HepG2 (cell line): ENCODE results near the gene CHCHD5. TPM values are rescaled to one million over a fixed set of nuclear protein-coding genes. Genes with fewer than 3 reads are reported as not detected.
A peak's percentile ranks its signal among the peaks of the same experiment; 100 is the strongest.

Source experiments
- NR2C2 ChIP-seq: sonication (generic); formaldehyde crosslinking; IDR thresholded peaks from 2 replicates; pipeline ENCODE4 v1.4.0; 2020; ENCODE audit warnings: missing genetic modification reagents, mild to moderate bottlenecking, moderate library complexity, borderline replicate concordance
- RELA ChIP-seq: sonication (generic); formaldehyde crosslinking; IDR thresholded peaks from 2 replicates; pipeline ENCODE4 v1.4.0; 2020; ENCODE audit warnings: missing genetic modification reagents
- SKIL ChIP-seq: sonication (generic); formaldehyde crosslinking; IDR thresholded peaks from 2 replicates; pipeline ENCODE4 v1.8.0; 2022; ENCODE audit warnings: missing genetic modification reagents, mild to moderate bottlenecking, moderate library complexity, borderline replicate concordance
- SNAPC2 ChIP-seq: sonication (generic); formaldehyde crosslinking; IDR thresholded peaks from 2 replicates; pipeline ENCODE4 v1.8.1; 2022; ENCODE audit warnings: mild to moderate bottlenecking, missing genetic modification reagents
- STAG1 ChIP-seq: sonication (generic); formaldehyde crosslinking; IDR thresholded peaks from 2 replicates; pipeline ENCODE4 v1.4.0; 2020; ENCODE audit warnings: missing genetic modification reagents
- SYNCRIP ChIP-seq: fragments of 200-400 bp; formaldehyde crosslinking; IDR thresholded peaks from 2 replicates; pipeline ENCODE4 v1.6.1; 2018; ENCODE audit warnings: mild to moderate bottlenecking, low read depth, low read length; ENCODE audit not compliant: insufficient read depth
- ZNF224 ChIP-seq: sonication (generic); formaldehyde crosslinking; IDR thresholded peaks from 2 replicates; pipeline ENCODE4 v1.5.0; 2020; ENCODE audit warnings: mild to moderate bottlenecking, missing genetic modification reagents
- ZNF225 ChIP-seq: sonication (generic); formaldehyde crosslinking; IDR thresholded peaks from 2 replicates; pipeline ENCODE4 v1.4.0; 2020; ENCODE audit warnings: mild to moderate bottlenecking, missing genetic modification reagents
- ZNF512 ChIP-seq: sonication (generic); formaldehyde crosslinking; IDR thresholded peaks from 2 replicates; pipeline ENCODE4 v1.4.0; 2020; ENCODE audit warnings: mild to moderate bottlenecking, missing genetic modification reagents
- ZNF549 ChIP-seq: sonication (generic); formaldehyde crosslinking; IDR thresholded peaks from 2 replicates; pipeline ENCODE4 v1.5.0; 2020; ENCODE audit warnings: missing genetic modification reagents
- ZNF552 ChIP-seq: sonication (generic); formaldehyde crosslinking; IDR thresholded peaks from 2 replicates; pipeline ENCODE4 v1.9.0; 2022; ENCODE audit warnings: missing genetic modification reagents, mild to moderate bottlenecking, borderline replicate concordance
- ZNF572 ChIP-seq: sonication (generic); formaldehyde crosslinking; IDR thresholded peaks from 2 replicates; pipeline ENCODE4 v1.5.1; 2020; ENCODE audit warnings: mild to moderate bottlenecking, missing genetic modification reagents
- ZNF646 ChIP-seq: sonication (generic); formaldehyde crosslinking; IDR thresholded peaks from 2 replicates; pipeline ENCODE4 v1.9.0; 2021; ENCODE audit warnings: mild to moderate bottlenecking, missing genetic modification reagents
- ZNF816 ChIP-seq: sonication (generic); formaldehyde crosslinking; IDR thresholded peaks from 2 replicates; pipeline ENCODE4 v1.8.0; 2022; ENCODE audit warnings: missing genetic modification reagents, mild to moderate bottlenecking, borderline replicate concordance
- polyA plus RNA-seq, 8 experiments: library from polyadenylated mRNA; depleted of rRNA in 3 of 8; stranded (reverse) in 7 of 8; unstranded in 1 of 8; fragments of >200 nt; fragmentation: Illumina TruSeq in 4 of 8; extraction: Trizol in 4 of 8; gene quantifications; 2 replicates each; pipeline versions ENCODE4 v1.2.1 to v1.2.3, GENCODE V29; 2011 to 2016; ENCODE audit warnings: low read depth in 4 of 8, missing spikeins in 1 of 8, mixed read lengths in 1 of 8; ENCODE audit not compliant: insufficient read depth in 1 of 8
- total RNA-seq, 5 experiments: library from RNA; depleted of rRNA; stranded (reverse); fragments of >200 nt; fragmentation: Illumina TruSeq; extraction: Trizol; gene quantifications; 2 replicates each; pipeline ENCODE4 v1.2.3, GENCODE V29; 2016; ENCODE audit warnings: low read depth in 1 of 5
- TF ChIP-seq, protein P1 (sequence below): sonication (generic); formaldehyde crosslinking; IDR thresholded peaks from 2 replicates; pipeline ENCODE4 v1.4.0; 2020; ENCODE audit warnings: low read depth, mild to moderate bottlenecking, missing genetic modification reagents

CHCHD5 gene
- total and polyA plus RNA-seq, 2 of the 13 experiments (the other 11 are each of a cell fraction or from before 2014, with no cell fraction given), result 19.0 to 23.9 TPM

GRCh38 chr2:112584134-112584890, at the start of gene CHCHD5 (continued):
- TF ChIP-seq ZNF646 (CRISPR knock-in tag), result peak; percentile 16; the same call in 1 of the 2 replicates
- TF ChIP-seq NR2C2 (CRISPR knock-in tag), result peak; percentile 93
- TF ChIP-seq RELA, result 0 out of 2 replicates have a peak, but pooled peaks have one; percentile 9
- TF ChIP-seq ZNF552 (CRISPR knock-in tag), result 0 out of 2 replicates have a peak, but pooled peaks have one; percentile 85
- TF ChIP-seq STAG1 (CRISPR knock-in tag), result peak; percentile 11; the same call in 1 of the 2 replicates
- TF ChIP-seq ZNF512 (CRISPR knock-in tag), result no peak
- peak; percentile 33 for TF ChIP-seq SKIL (CRISPR knock-in tag)
- TF ChIP-seq ZNF225 (CRISPR knock-in tag), result peak; percentile 86
- no peak for TF ChIP-seq SYNCRIP
- no peak for TF ChIP-seq ZNF549 (CRISPR knock-in tag)
- TF ChIP-seq SNAPC2, result peak; percentile 88; the same call in 1 of the 2 replicates
- peak; percentile 91; the same call in 1 of the 2 replicates for TF ChIP-seq ZNF224 (CRISPR knock-in tag)
- peak; percentile 81; the same call in 1 of the 2 replicates for TF ChIP-seq ZNF816 (CRISPR knock-in tag)
- TF ChIP-seq, protein P1, sequence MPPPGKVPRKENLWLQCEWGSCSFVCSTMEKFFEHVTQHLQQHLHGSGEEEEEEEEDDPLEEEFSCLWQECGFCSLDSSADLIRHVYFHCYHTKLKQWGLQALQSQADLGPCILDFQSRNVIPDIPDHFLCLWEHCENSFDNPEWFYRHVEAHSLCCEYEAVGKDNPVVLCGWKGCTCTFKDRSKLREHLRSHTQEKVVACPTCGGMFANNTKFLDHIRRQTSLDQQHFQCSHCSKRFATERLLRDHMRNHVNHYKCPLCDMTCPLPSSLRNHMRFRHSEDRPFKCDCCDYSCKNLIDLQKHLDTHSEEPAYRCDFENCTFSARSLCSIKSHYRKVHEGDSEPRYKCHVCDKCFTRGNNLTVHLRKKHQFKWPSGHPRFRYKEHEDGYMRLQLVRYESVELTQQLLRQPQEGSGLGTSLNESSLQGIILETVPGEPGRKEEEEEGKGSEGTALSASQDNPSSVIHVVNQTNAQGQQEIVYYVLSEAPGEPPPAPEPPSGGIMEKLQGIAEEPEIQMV, result peak; percentile 71
- TF ChIP-seq ZNF572, result peak; percentile 81
